H1 (cell line): ENCODE results near the gene PDCD5. TPM values are rescaled to one million over a fixed set of nuclear protein-coding genes. Genes with fewer than 3 reads are reported as not detected.

ENCODE experiments used
- CTCF ChIA-PET: fragments of 300-600 bp; sonication (Branson Sonifier 250); formaldehyde crosslinking; loops from one replicate; lab custom pipeline; 2021; ENCODE audit not compliant: partially characterized antibody; lab: Charles Lee
- POLR2A ChIA-PET: fragments of 300-600 bp; sonication (Branson Sonifier 250); formaldehyde crosslinking; loops from one replicate; lab custom pipeline; 2021; ENCODE audit warnings: inconsistent platforms; ENCODE audit not compliant: partially characterized antibody; lab: Charles Lee
- DNase-seq, 2 experiments: peaks; one replicate each; pipeline versions ENCODE4 v3.0.0 to v3.0.0-alpha.2; 2010 to 2022; ENCODE audit warnings: low spot score in 2 of 2, low read depth in 1 of 2, mixed read lengths in 1 of 2
- FAIRE-seq: peaks from 2 replicates; lab custom pipeline; 2011; peaks lifted over from hg19 to GRCh38; lab: Jason Lieb, UNC
- H2AFZ ChIP-seq: 2 replicates; pipeline ENCODE4 v1.8.1; 2012; ENCODE audit warnings: low read length, inconsistent platforms
- H2AK5ac ChIP-seq: 2 replicates; pipeline ENCODE4 v1.6.1; 2013; ENCODE audit warnings: low read depth, low read length
- H2BK120ac ChIP-seq: replicated peaks from 2 replicates; pipeline ENCODE3; 2013; ENCODE audit warnings: low read depth, low read length, inconsistent platforms
- H2BK12ac ChIP-seq: 2 replicates; pipeline ENCODE4 v1.6.1; 2013; ENCODE audit warnings: low read depth, low read length
- H2BK15ac ChIP-seq: 2 replicates; pipeline ENCODE4 v1.6.1; 2013; ENCODE audit warnings: low read length
- H2BK20ac ChIP-seq: 2 replicates; pipeline ENCODE4 v1.6.1; 2013; ENCODE audit warnings: low read length
- H2BK5ac ChIP-seq: 2 replicates; pipeline ENCODE4 v1.6.1; 2013; ENCODE audit warnings: low read depth, low read length
- H3K14ac ChIP-seq: 2 replicates; pipeline ENCODE4 v1.6.1; 2013; ENCODE audit warnings: inconsistent platforms; ENCODE audit not compliant: insufficient read length
- H3K18ac ChIP-seq: 2 replicates; pipeline ENCODE4 v1.6.1; 2013; ENCODE audit warnings: low read length; ENCODE audit errors: extremely low read depth
- H3K23ac ChIP-seq: 2 replicates; pipeline ENCODE4 v1.6.1; 2013; ENCODE audit warnings: inconsistent platforms; ENCODE audit not compliant: insufficient read length
- H3K23me2 ChIP-seq: 2 replicates; pipeline ENCODE4 v1.6.1; 2013; ENCODE audit warnings: low read depth, low read length
- H3K27ac ChIP-seq: 2 replicates; pipeline ENCODE4 v1.6.1; 2011; ENCODE audit warnings: low read depth, low read length, inconsistent platforms
- H3K27me3 ChIP-seq, 4 experiments: replicated peaks in 1 of 4; 1 replicate in 1 of 4; 2 replicates in 3 of 4; pipeline versions ENCODE4 v1.6.1 to v1.8.1; 2011 to 2013; ENCODE audit warnings: low read length in 3 of 4, mild to moderate bottlenecking in 3 of 4, inconsistent platforms in 2 of 4, mixed read lengths in 2 of 4, moderate library complexity in 1 of 4; ENCODE audit not compliant: control insufficient read depth in 3 of 4, insufficient read depth in 3 of 4; ENCODE audit errors: extremely low read depth in 1 of 4
- H3K36me3 ChIP-seq, 4 experiments: 2 replicates each; pipeline versions ENCODE4 v1.6.1 to v1.8.1; 2011 to 2013; ENCODE audit warnings: mild to moderate bottlenecking in 4 of 4, low read length in 3 of 4, moderate library complexity in 2 of 4, control low read depth in 1 of 4, inconsistent platforms in 1 of 4; ENCODE audit not compliant: insufficient read depth in 4 of 4, control insufficient read depth in 2 of 4
- H3K4ac ChIP-seq: replicated peaks from 2 replicates; pipeline ENCODE3; 2013; ENCODE audit warnings: low read length, low read depth, mixed read lengths, inconsistent platforms; ENCODE audit not compliant: insufficient read length
- H3K4me1 ChIP-seq, 4 experiments: replicated peaks in 1 of 4; 1 replicate in 1 of 4; 2 replicates in 3 of 4; pipeline versions ENCODE4 v1.6.1 to v1.8.1; 2011 to 2013; ENCODE audit warnings: low read length in 3 of 4, inconsistent platforms in 2 of 4, mixed read lengths in 1 of 4; ENCODE audit not compliant: insufficient read depth in 4 of 4, control insufficient read depth in 3 of 4
- H3K4me2 ChIP-seq, 2 experiments: 2 replicates each; pipeline versions ENCODE4 v1.6.1 to v1.8.1; 2011 to 2013; ENCODE audit warnings: low read depth in 2 of 2, low read length in 2 of 2, control low read depth in 1 of 2, inconsistent platforms in 1 of 2, mild to moderate bottlenecking in 1 of 2; ENCODE audit not compliant: insufficient read depth in 1 of 2
- H3K4me3 ChIP-seq, 4 experiments: fragments of 200-600, 300-600 bp in 1 of 4; sonication (generic), shearing (Covaris generic), sonication (Bioruptor Twin) in 1 of 4; 2 replicates each; pipeline versions ENCODE4 v1.5.1 to v1.8.1; 2011 to 2016; ENCODE audit warnings: low read length in 4 of 4, low read depth in 3 of 4, control low read depth in 2 of 4, inconsistent platforms in 2 of 4, mild to moderate bottlenecking in 2 of 4, mixed read lengths in 1 of 4, moderate library complexity in 1 of 4; ENCODE audit not compliant: insufficient read depth in 2 of 4; ENCODE audit errors: extremely low read depth in 1 of 4
- H3K56ac ChIP-seq: replicated peaks from 2 replicates; pipeline ENCODE3; 2013; ENCODE audit warnings: low read depth, mild to moderate bottlenecking, mixed read lengths, low read length, inconsistent platforms; ENCODE audit not compliant: insufficient read length
- H3K79me1 ChIP-seq: 2 replicates; pipeline ENCODE4 v1.6.1; 2013; ENCODE audit warnings: low read depth, low read length, control low read depth
- H3K79me2 ChIP-seq, 2 experiments: 2 replicates each; pipeline versions ENCODE4 v1.6.1 to v1.8.1; 2012 to 2013; ENCODE audit warnings: low read length in 2 of 2, mild to moderate bottlenecking in 2 of 2, inconsistent platforms in 1 of 2; ENCODE audit not compliant: insufficient read depth in 2 of 2, control insufficient read depth in 1 of 2
- H3K9ac ChIP-seq, 4 experiments: replicated peaks in 1 of 4; 1 replicate in 1 of 4; 2 replicates in 3 of 4; pipeline versions ENCODE4 v1.6.1 to v1.8.1; 2011 to 2013; ENCODE audit warnings: low read depth in 3 of 4, low read length in 3 of 4, control low read depth in 2 of 4, mild to moderate bottlenecking in 2 of 4, moderate library complexity in 2 of 4, inconsistent platforms in 1 of 4; ENCODE audit errors: extremely low read depth in 1 of 4
- H3K9me3 ChIP-seq, 2 experiments: 2 replicates each; pipeline versions ENCODE4 v1.6.1 to v1.8.1; 2012 to 2013; ENCODE audit warnings: mild to moderate bottlenecking in 2 of 2, moderate library complexity in 2 of 2, control low read depth in 1 of 2, inconsistent platforms in 1 of 2, low read depth in 1 of 2, low read length in 1 of 2, mixed read lengths in 1 of 2; ENCODE audit not compliant: insufficient read depth in 2 of 2
- H4K20me1 ChIP-seq, 2 experiments: replicated peaks in 1 of 2; 2 replicates each; pipeline versions ENCODE3 to v1.8.1; 2011 to 2013; ENCODE audit warnings: inconsistent platforms in 2 of 2, low read length in 2 of 2, mild to moderate bottlenecking in 1 of 2; ENCODE audit not compliant: insufficient read depth in 2 of 2, control insufficient read depth in 1 of 2
- H4K5ac ChIP-seq: 2 replicates; pipeline ENCODE4 v1.6.1; 2013; ENCODE audit warnings: low read length, low read depth, mixed read lengths, inconsistent platforms; ENCODE audit not compliant: insufficient read length
- H4K8ac ChIP-seq: 2 replicates; pipeline ENCODE4 v1.8.0; 2013; ENCODE audit warnings: mild to moderate bottlenecking, moderate library complexity, low read length, inconsistent platforms; ENCODE audit not compliant: insufficient read depth; ENCODE audit errors: extremely low read depth
- H4K91ac ChIP-seq: replicated peaks from 2 replicates; pipeline ENCODE3; 2013; ENCODE audit warnings: low read length, mixed read lengths, inconsistent platforms; ENCODE audit not compliant: insufficient read length
- CTBP2 ChIP-seq: IDR thresholded peaks from 2 replicates; pipeline ENCODE4 v1.7.0; 2011; ENCODE audit warnings: borderline replicate concordance, mild to moderate bottlenecking, moderate library complexity, mixed read lengths, low read length; ENCODE audit not compliant: insufficient read depth, insufficient read length
- RAD21 ChIP-seq, 2 experiments: IDR thresholded peaks in 1 of 2; conservative IDR thresholded peaks in 1 of 2; 2 replicates each; pipeline ENCODE4 v1.6.1; 2011; ENCODE audit warnings: low read depth in 2 of 2, low read length in 2 of 2, improper control_type of control experiment in 1 of 2, inconsistent platforms in 1 of 2, mild to moderate bottlenecking in 1 of 2, moderate library complexity in 1 of 2
- SIX5 ChIP-seq: IDR thresholded peaks from 2 replicates; pipeline ENCODE4 v1.6.1; 2011; ENCODE audit warnings: mild to moderate bottlenecking, low read depth, low read length
- SUZ12 ChIP-seq: fragments of 200-600 bp; sonication (generic); IDR thresholded peaks from 2 replicates; pipeline ENCODE4 v1.6.1; 2012; ENCODE audit warnings: mild to moderate bottlenecking, inconsistent platforms, low read length, moderate library complexity, mixed read lengths
- YY1 ChIP-seq: IDR thresholded peaks from 2 replicates; pipeline ENCODE4 v1.6.1; 2011; ENCODE audit warnings: low read depth, mild to moderate bottlenecking, low read length
- WGBS, 2 experiments: shearing (Covaris generic) in 1 of 2; methylation state at CpG; one replicate each; pipeline versions ENCODE4 v1.1.6 to v1.1.7; 2013 to 2015; ENCODE audit warnings: low lambda C conversion rate in 2 of 2, mixed read lengths in 2 of 2, inconsistent platforms in 1 of 2, low coverage in 1 of 2, missing lambda C conversion rate in 1 of 2; ENCODE audit not compliant: insufficient replicate concordance in 2 of 2, insufficient coverage in 1 of 2, insufficient read length in 1 of 2; ENCODE audit errors: extremely low coverage in 1 of 2, missing lambda C conversion rate in 1 of 2; 5-methylcytosine and 5-hydroxymethylcytosine counted together
- polyA plus RNA-seq, 7 experiments: library from polyadenylated mRNA; depleted of rRNA in 3 of 7; stranded (reverse) in 5 of 7; unstranded in 2 of 7; fragments of >200 nt in 5 of 7; fragments of 200-250 nt in 2 of 7; gene quantifications; 1 replicate in 5 of 7; 2 replicates in 1 of 7; 4 replicates in 1 of 7; pipeline versions ENCODE4 v1.2.1 to v1.2.3, GENCODE V29; 2011 to 2013; ENCODE audit warnings: missing spikeins in 2 of 7, mixed read lengths in 2 of 7
- total RNA-seq: library from RNA; stranded (reverse); fragmentation: NEBNext Ultra II Directional; extraction: Animal tissue kit (Norgen Biotek cat#: 25700); gene quantifications from 2 replicates; pipeline ENCODE4 v1.2.1, GENCODE V29; 2021

PDCD5 gene
- total and polyA plus RNA-seq, 2 of the 8 experiments (the other 6 are each of a cell fraction or from before 2014, with no cell fraction given): 43.2 to 98.8 TPM

- Histone ChIP-seq H2AFZ (no peak overlapping the region), H3K79me2 (no peaks in the 10 kb centered on the region), H3K14ac (no peak overlapping the region), H3K23ac (no peak overlapping the region), H4K91ac (no peak overlapping the region), H2BK120ac (no peak overlapping the region), H3K9me3 (no peaks in the 10 kb centered on the region), H3K79me1 (no peaks in the 10 kb centered on the region; the same call in 1 of the 2 replicates), H3K23me2 (no peaks in the 10 kb centered on the region), H2AK5ac (no peak overlapping the region), H3K18ac (no peak overlapping the region), H2BK15ac (no peak overlapping the region), H3K56ac (no peak overlapping the region), H4K5ac (no peak overlapping the region), H3K27ac (no peak overlapping the region), H3K4me2 (no peak overlapping the region), H2BK12ac (no peak overlapping the region), H3K27me3 (no peaks in the 10 kb centered on the region), H3K4me3 (no peak overlapping the region), H4K8ac (no peak overlapping the region), H3K36me3 (peaks cover 5 to 44% (median 22%) of the 10 kb centered on the region in 4 experiments; a peak in 7 of 8 replicates), H2BK5ac (no peak overlapping the region), H3K4ac (no peak overlapping the region), H3K4me1 (no peaks in the 10 kb centered on the region), H4K20me1 (peaks cover 0 to 2% of the 10 kb centered on the region in 2 experiments), H3K9ac (no peak overlapping the region), H2BK20ac (no peak overlapping the region)
- DNase-seq (no peak), FAIRE-seq (no peak)
- ChIA-PET POLR2A (interaction anchor here (0.6 to 1.6 kb wide), 2 partner anchors 55 to 570 kb away, joined by 3 read pairs; no protein-coding TSS in a partner anchor), CTCF (interaction anchor here (0.5 to 1.8 kb wide), 2 partner anchors 46 to 367 kb away, joined by 4 to 5 read pairs; no protein-coding TSS in a partner anchor)
- TF ChIP-seq SIX5 (no peak), SUZ12 (no peak), RAD21 (IDR thresholded peaks at IDR 0.05 in 1 of 2, conservative IDR thresholded peaks at IDR 0.05 in 1 of 2; ENCODE audit: low read depth in 2 of 2, low read length in 2 of 2) (no peak), CTBP2 (no peak), YY1 (no peak)
- 82% methylated on average over 13 of the region's 15 CpGs; no CpG with 5 or more reads in 1 of the 2 experiments for WGBS, 2 experiments
Observed at GRCh38 chr19:32606289-32606688, 25.3 kb downstream of the PDCD5 start.
